C4-2B (cell line): Measurements from ENCODE around the gene DGKI.
"Not testable (repeated sequence)": the region's sequence is repeated elsewhere in the genome, so short reads cannot be mapped to it uniquely, and the experiment has no call there.

ENCODE experiments used
- H3K27ac ChIP-seq: fragments of 450-650 bp; 2 replicates; pipeline ENCODE4 v1.5.1; 2017
- CTCF ChIP-seq: fragments of 450-650 bp; conservative IDR thresholded peaks from 2 replicates; pipeline ENCODE4 v1.5.1; 2017; ENCODE audit warnings: mild to moderate bottlenecking
- ZFX ChIP-seq: fragments of 450-650 bp; IDR thresholded peaks from 2 replicates; pipeline ENCODE4 v1.6.1; 2017

Gene DGKI

GRCh38 chr7:137835486-137836112, 11.2 kb downstream of the DGKI start:
- TF ChIP-seq ZFX (no peak), CTCF (no peak)
- no peak overlapping the region for H3K27ac ChIP-seq

DNA sequence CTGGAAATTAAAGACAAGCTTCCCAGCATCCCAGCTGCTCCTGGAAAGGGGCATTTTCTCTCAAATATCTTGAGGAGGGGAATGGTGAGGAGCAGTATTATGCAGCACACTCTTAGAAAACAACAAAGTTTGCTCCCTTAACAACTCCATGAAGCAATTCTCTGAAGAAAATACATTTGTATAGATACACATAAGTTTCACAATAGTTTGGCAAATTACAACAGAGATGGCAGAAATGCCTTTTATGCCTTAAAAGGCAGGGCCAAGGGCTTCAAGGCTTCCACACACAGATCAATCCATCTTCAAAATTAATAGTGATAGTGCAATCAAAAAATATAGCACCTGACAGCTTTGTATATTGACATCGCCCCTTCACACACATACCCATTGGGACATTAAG, 12.2 kb downstream of the DGKI start:
- H3K27ac ChIP-seq: no peak overlapping the region
- no peak for TF ChIP-seq ZFX
- no peak for TF ChIP-seq CTCF

DNA sequence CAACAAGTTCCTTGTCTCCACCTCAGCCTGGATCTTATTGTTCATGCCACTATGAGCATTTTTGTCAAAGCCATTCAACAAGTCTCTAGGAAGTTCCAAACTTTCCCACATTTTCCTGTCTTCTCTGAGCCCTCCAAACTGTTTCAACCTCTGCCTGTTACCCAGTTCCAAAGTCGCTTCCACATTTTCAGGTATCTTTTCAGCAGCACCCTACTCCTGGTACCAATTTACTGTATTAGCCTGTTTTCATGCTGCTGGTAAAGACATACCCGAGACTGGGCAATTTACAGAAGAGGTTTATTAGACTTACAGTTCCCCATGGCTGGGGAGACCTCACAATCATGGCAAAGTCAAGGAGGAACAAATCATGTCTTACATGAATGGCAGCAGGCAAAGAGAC, 13.8 kb downstream of the DGKI start:
- H3K27ac ChIP-seq: not testable (repeated sequence)

DNA sequence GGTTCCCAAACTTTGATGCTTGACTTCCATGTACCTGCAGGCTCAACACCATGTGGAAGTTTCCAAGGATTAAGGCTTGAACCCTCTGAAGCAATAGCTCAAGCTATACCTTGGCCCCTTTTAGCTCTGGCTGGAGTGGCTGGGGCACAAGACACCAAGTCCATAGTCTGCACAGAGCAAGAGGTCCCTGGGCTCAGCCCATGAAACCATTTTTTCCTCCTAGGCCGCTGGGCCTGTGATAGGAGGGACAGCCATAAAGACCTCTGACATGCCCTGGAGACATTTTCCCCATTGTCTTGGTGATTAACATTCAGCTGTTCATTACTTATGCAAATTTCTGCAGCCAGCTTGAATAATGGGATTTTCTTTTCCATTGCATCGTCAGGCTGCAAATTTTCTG, 14.4 kb downstream of the DGKI start:
- TF ChIP-seq CTCF (no peak), ZFX (no peak)
- no peak overlapping the region for H3K27ac ChIP-seq

DNA sequence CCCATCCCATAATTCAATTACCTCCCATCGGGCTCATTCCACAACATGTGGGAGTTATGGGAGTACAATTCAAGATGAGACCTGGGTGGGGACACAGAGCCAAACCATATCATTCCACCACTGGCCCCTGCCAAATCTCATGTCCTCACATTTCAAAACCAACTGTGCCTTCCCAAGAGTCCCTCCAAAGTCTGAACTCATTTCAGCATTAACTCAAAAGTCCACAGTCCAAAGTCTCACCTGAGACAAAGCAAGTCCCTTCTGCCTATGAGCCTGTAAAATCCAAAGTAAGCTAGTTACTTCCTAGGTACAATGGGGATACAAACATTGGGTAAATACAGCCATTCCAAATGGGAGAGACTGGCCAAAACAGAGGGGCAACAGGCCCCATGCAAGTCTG, 15.2 kb downstream of the DGKI start:
- H3K27ac ChIP-seq: not testable (repeated sequence)

DNA sequence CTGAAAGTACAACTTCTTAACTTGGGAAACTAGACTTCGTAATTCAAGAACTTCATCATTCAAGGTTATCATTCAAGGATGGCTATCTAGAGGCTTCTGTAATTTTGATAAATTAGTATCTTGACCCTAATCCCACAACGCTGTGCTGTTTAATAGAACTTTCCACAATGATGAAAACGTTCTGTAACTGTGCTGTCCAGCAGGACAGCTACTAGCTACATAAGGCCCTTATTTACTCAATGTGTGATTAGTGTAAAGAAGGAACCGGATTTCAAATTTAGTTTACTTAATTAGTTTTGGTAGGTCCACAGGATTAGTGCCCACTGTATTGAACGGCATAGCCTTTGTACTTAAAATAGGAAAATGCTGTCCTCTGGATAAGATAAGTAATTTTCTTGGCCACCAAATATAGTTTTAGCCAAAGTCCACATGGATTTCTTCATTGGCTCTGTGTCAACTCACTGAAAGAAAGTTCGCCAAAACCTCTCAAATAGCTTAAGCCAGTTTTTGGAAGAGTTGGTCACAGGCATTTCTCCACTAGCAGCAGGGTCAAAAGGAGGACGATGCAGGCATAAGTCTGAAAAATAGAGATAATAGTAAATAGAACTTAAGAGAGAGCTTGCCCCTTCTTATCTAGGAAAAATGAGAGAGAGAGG, 17.3 kb downstream of the DGKI start:
- H3K27ac ChIP-seq: no peak overlapping the region
- no peak for TF ChIP-seq ZFX
- TF ChIP-seq CTCF: no peak

DNA sequence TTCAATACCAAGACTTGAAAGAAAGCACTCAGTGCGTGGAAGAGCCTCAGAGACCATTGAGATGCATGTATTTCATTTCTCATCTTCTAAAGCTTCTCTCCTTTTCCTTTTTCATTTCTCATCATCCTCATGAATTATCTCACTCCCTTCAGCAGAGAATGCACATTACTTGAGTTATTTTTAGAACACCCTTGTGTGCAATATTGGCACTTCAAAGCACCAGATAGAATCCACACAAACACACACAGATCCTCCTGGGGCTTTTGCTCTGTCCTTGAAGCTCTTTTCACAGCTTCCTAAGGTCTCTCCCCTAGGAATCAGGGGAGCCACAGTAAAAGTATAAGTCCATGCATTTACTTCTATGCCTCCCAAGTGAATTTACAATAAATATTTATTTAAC, 18.3 kb downstream of the DGKI start:
- no peak for TF ChIP-seq CTCF
- TF ChIP-seq ZFX: no peak
- no peak overlapping the region for H3K27ac ChIP-seq

GRCh38 chr7:137825489-137825888, 21.3 kb downstream of the DGKI start:
- no peak for TF ChIP-seq CTCF
- TF ChIP-seq ZFX: no peak

More at GRCh38 chr7:137825489-137825888, 21.3 kb downstream of the DGKI start:
- H3K27ac ChIP-seq: no peak overlapping the region
